GM12891 (cell line): ENCODE data around the gene PYGM.

Source experiments
- PAX5 ChIP-seq: IDR thresholded peaks from 2 replicates; pipeline ENCODE4 v1.6.1; 2011; ENCODE audit warnings: low read length, moderate library complexity, mild to moderate bottlenecking; ENCODE audit not compliant: insufficient read depth, severe bottlenecking
- POLR2A ChIP-seq: IDR thresholded peaks from 2 replicates; pipeline ENCODE4 v1.6.1; 2011; ENCODE audit warnings: low read depth, low read length, control low read depth
- POLR2AphosphoS5 ChIP-seq: IDR thresholded peaks from 2 replicates; pipeline ENCODE4 v1.6.1; 2011; ENCODE audit warnings: low read depth, low read length, control low read depth
- TAF1 ChIP-seq: IDR thresholded peaks from 2 replicates; pipeline ENCODE4 v1.6.1; 2011; ENCODE audit warnings: low read depth, low read length, control low read depth

DNA sequence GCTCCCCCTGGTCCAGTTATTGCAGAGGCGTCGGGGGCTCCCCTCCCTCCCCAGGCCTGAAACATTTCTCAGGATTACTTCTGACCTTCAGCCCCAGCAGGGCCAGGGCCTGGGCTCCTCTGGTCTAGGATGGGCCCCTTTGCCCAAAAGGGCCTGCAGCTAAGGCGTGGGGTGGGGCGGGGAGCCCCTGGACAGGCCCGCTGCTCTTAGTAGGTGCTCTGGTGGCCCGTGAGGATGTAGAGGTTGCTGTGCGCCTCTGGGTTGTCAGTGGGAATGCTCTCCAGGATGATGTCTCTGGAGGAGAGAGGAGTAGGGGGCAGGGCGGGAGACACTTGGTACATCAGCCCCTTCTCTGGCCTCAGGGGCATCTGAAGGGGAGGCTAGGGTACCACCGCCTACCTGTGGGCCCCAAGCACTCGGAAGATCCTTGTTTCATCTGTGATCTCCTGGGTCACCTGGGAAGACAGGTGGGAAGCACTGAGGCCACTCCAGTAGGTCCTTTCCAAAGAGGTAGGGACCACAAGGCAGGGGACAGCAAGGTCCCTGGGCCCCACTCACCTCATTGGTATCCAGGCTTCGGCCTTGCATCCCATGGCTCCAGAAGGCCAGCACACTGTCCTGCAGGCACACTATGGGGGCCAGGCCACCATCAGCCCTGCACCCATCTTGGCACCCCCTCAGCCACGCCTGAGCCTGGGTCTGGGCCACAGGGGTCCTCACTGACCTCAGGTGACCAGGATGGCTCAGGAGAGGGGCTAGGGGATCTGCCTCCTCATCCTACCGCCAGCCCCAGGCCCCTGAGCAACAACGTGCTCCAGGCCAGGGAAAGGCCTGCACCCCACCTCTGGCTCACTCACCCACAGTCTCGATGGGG lies 29.8 kb upstream of the PYGM start:
- TF ChIP-seq POLR2A (no peak), POLR2AphosphoS5 (no peak), TAF1 (no peak), PAX5 (no peak)
